Measurements from ENCODE around the gene SHB.

Gene SHB

DNA sequence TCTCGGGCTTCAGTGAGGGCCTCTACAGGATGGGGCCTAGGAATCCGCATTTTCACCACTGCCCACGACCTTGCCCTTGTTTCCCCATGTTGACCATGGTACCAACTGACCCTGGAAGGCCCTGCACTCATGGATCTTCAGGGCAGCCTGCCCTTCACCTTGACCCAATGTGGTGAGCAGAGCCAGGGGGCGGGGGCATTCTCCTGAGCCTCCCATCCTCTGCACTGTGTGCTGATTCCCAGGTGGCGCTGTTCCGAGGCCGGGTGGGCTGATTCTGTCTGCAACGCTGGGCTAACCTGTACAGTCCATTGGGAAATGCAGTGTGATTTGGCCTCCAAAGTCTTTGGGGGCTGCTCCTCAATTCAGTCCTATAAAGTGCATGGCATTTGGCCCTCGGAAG, 68.7 kb downstream of the SHB start:
- ChIA-PET CTCF (no interaction called here), POLR2A (no interaction called here)
- TF ChIP-seq ZBTB20 (tag by site-specific recombination; IDR thresholded peaks at IDR 0.05) (0 out of 2 replicates have a peak, but pooled peaks have one; percentile 25), ZNF16 (tag by site-specific recombination; IDR thresholded peaks at IDR 0.05; ENCODE audit: low read depth) (no peak), ZNF133 (tag by site-specific recombination; IDR thresholded peaks at IDR 0.05) (no peak)
- Histone ChIP-seq H3K9me3 (ENCODE audit: control insufficient read depth, insufficient read depth, low read depth, low read length) (no peaks in the 10 kb centered on the region), H3K27ac (ENCODE audit: extremely low read depth, low read depth, low read length) (no peak overlapping the region), H3K4me3 (ENCODE audit: low read depth, low read length) (no peak overlapping the region), H3K36me3 (ENCODE audit: control insufficient read depth in 2 of 2, insufficient read depth in 1 of 2, low read length in 2 of 2) (peaks cover 0 to 33% of the 10 kb centered on the region in 2 experiments; a peak in 1 of 3 replicates), H3K4me1 (ENCODE audit: control insufficient read depth, insufficient read depth, low read length) (no peaks in the 10 kb centered on the region; the same call in 1 of the 2 replicates)

- no peak overlapping the region for H3K27ac ChIP-seq (ENCODE audit: extremely low read depth, low read depth, low read length)
- H3K4me1 ChIP-seq (ENCODE audit: control insufficient read depth, insufficient read depth, low read length): no peaks in the 10 kb centered on the region; the same call in 1 of the 2 replicates
- TF ChIP-seq, protein P1, sequence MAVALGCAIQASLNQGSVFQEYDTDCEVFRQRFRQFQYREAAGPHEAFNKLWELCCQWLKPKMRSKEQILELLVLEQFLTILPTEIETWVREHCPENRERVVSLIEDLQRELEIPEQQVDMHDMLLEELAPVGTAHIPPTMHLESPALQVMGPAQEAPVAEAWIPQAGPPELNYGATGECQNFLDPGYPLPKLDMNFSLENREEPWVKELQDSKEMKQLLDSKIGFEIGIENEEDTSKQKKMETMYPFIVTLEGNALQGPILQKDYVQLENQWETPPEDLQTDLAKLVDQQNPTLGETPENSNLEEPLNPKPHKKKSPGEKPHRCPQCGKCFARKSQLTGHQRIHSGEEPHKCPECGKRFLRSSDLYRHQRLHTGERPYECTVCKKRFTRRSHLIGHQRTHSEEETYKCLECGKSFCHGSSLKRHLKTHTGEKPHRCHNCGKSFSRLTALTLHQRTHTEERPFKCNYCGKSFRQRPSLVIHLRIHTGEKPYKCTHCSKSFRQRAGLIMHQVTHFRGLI (tag by site-specific recombination; IDR thresholded peaks at IDR 0.05): peak; percentile 84
- TF ChIP-seq ZBTB6 (tag by site-specific recombination; IDR thresholded peaks at IDR 0.05): no peak
- H3K9me3 ChIP-seq (ENCODE audit: control insufficient read depth, insufficient read depth, low read depth, low read length): no peaks in the 10 kb centered on the region
- CTCF ChIA-PET: interaction anchor here (0.8 kb wide), 1 partner anchor 88 kb away, joined by 3 read pairs; no protein-coding TSS in a partner anchor
- no peak overlapping the region for H3K4me3 ChIP-seq (ENCODE audit: low read depth, low read length)
- POLR2A ChIA-PET: no interaction called here
- H3K36me3 ChIP-seq (ENCODE audit: control insufficient read depth in 2 of 2, insufficient read depth in 1 of 2, low read length in 2 of 2): peaks cover 0 to 26% of the 10 kb centered on the region in 2 experiments; a peak in 1 of 3 replicates
Observed at GRCh38 chr9:37999588-38000189, 69.3 kb downstream of the SHB start.

DNA sequence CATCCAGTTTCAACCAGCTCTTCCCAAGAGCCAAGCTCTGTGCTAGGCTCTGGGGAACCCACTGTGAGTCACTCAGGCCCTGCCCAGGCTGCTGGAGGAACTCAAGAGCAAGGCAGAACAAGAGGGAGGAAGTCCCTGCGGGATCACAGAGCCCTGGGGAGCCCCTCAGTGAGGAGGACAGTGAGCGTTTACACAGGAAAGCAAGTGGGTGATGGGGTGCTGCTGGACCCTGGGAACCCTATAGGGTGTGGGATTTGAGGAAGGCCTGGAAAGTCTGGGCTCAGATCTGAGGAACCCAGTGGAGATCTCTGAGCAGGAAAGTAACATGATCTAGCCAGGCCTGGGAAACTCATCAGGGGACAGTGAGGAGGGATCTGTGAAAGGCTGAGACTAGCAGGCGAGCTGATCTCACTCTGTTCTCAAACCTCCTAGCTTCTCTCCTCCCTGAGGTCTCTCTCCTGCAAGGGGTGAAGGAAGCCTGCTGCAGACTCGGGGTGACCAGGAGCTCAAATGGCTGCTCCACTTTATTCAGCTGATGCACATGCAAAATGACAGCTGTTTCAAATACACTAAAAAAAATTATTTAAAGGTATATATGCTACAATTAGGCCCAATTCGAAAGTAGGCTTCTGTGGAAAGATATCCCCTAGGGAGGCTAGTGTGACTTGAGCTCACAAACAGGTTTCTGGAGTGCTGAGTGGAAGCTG, 70.0 kb downstream of the SHB start:
- no peak overlapping the region for H3K4me3 ChIP-seq (ENCODE audit: low read depth, low read length)
- H3K36me3 ChIP-seq (ENCODE audit: control insufficient read depth in 2 of 2, insufficient read depth in 1 of 2, low read length in 2 of 2): peaks cover 0 to 24% of the 10 kb centered on the region in 2 experiments; a peak in 1 of 3 replicates
- POLR2A ChIA-PET: no interaction called here
- no peak overlapping the region for H3K27ac ChIP-seq (ENCODE audit: extremely low read depth, low read depth, low read length)
- CTCF ChIA-PET: interaction anchor here (0.8 kb wide), 1 partner anchor 88 kb away, joined by 3 read pairs; no protein-coding TSS in a partner anchor
- no peaks in the 10 kb centered on the region for H3K9me3 ChIP-seq (ENCODE audit: control insufficient read depth, insufficient read depth, low read depth, low read length)
- H3K4me1 ChIP-seq (ENCODE audit: control insufficient read depth, insufficient read depth, low read length): no peaks in the 10 kb centered on the region; the same call in 1 of the 2 replicates
- no peak for TF ChIP-seq BCL11A (tag by site-specific recombination; IDR thresholded peaks at IDR 0.05; ENCODE audit: low read depth)
- no peak for TF ChIP-seq ZNF221 (tag by site-specific recombination; IDR thresholded peaks at IDR 0.05; ENCODE audit: borderline replicate concordance)
- no peak for TF ChIP-seq ZNF223 (tag by site-specific recombination; IDR thresholded peaks at IDR 0.05)
- no peak for TF ChIP-seq GFI1B (tag by site-specific recombination; IDR thresholded peaks at IDR 0.05)
- TF ChIP-seq ZNF654 (tag by site-specific recombination; IDR thresholded peaks at IDR 0.05; ENCODE audit: low read depth): no peak
- TF ChIP-seq, protein P2, sequence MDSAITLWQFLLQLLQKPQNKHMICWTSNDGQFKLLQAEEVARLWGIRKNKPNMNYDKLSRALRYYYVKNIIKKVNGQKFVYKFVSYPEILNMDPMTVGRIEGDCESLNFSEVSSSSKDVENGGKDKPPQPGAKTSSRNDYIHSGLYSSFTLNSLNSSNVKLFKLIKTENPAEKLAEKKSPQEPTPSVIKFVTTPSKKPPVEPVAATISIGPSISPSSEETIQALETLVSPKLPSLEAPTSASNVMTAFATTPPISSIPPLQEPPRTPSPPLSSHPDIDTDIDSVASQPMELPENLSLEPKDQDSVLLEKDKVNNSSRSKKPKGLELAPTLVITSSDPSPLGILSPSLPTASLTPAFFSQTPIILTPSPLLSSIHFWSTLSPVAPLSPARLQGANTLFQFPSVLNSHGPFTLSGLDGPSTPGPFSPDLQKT (IDR thresholded peaks at IDR 0.05; ENCODE audit: borderline replicate concordance, low read depth, low read length): no peak
- TF ChIP-seq ZNF549 (tag by site-specific recombination; IDR thresholded peaks at IDR 0.05): no peak
- no peak for TF ChIP-seq ZNF629 (tag by site-specific recombination; IDR thresholded peaks at IDR 0.05)
- TF ChIP-seq ZBTB8A (tag by site-specific recombination; IDR thresholded peaks at IDR 0.05): no peak
- peak; percentile 93 for TF ChIP-seq ZBTB17 (tag by site-specific recombination; IDR thresholded peaks at IDR 0.05)
- no peak for TF ChIP-seq ZNF837 (tag by site-specific recombination; IDR thresholded peaks at IDR 0.05)
- TF ChIP-seq ZNF24 (tag by site-specific recombination; IDR thresholded peaks at IDR 0.05): no peak
- peak; percentile 93 for TF ChIP-seq ZNF10 (tag by site-specific recombination; IDR thresholded peaks at IDR 0.05)
- no peak for TF ChIP-seq ZNF48 (tag by site-specific recombination; IDR thresholded peaks at IDR 0.05)
- TF ChIP-seq KLF10 (tag by site-specific recombination; IDR thresholded peaks at IDR 0.05): no peak
- TF ChIP-seq, protein P3, sequence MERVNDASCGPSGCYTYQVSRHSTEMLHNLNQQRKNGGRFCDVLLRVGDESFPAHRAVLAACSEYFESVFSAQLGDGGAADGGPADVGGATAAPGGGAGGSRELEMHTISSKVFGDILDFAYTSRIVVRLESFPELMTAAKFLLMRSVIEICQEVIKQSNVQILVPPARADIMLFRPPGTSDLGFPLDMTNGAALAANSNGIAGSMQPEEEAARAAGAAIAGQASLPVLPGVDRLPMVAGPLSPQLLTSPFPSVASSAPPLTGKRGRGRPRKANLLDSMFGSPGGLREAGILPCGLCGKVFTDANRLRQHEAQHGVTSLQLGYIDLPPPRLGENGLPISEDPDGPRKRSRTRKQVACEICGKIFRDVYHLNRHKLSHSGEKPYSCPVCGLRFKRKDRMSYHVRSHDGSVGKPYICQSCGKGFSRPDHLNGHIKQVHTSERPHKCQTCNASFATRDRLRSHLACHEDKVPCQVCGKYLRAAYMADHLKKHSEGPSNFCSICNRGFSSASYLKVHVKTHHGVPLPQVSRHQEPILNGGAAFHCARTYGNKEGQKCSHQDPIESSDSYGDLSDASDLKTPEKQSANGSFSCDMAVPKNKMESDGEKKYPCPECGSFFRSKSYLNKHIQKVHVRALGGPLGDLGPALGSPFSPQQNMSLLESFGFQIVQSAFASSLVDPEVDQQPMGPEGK (tag by site-specific recombination; IDR thresholded peaks at IDR 0.05): no peak
- no peak for TF ChIP-seq GLIS2 (tag by site-specific recombination; IDR thresholded peaks at IDR 0.05)
- TF ChIP-seq ZNF658 (tag by site-specific recombination; IDR thresholded peaks at IDR 0.05): no peak
- peak; percentile 16; the same call in 1 of the 2 replicates for TF ChIP-seq IKZF3 (tag by site-specific recombination; IDR thresholded peaks at IDR 0.05)
- TF ChIP-seq HOXC10 (CRISPR knock-in tag; IDR thresholded peaks at IDR 0.05): no peak
- peak; percentile 77 for TF ChIP-seq ZIC2 (tag by site-specific recombination; IDR thresholded peaks at IDR 0.05)
